WERI-Rb-1 (cell line): ENCODE results near the gene MYLK3.

Experiments used
- DNase-seq: peaks from one replicate; pipeline ENCODE4 v3.0.0-alpha.2; 2020
- H3K27ac ChIP-seq: fragments of 250-450 bp; sonication (Bioruptor Pico); 2 replicates; pipeline ENCODE4 v1.5.1; 2020; ENCODE audit warnings: mild to moderate bottlenecking, moderate library complexity
- H3K27me3 ChIP-seq: fragments of 250-450 bp; sonication (Bioruptor Pico); 2 replicates; pipeline ENCODE4 v1.5.1; 2021; ENCODE audit warnings: mild to moderate bottlenecking, low read depth, moderate library complexity; ENCODE audit not compliant: insufficient read depth, severe bottlenecking
- H3K36me3 ChIP-seq: fragments of 250-450 bp; sonication (Bioruptor Pico); 2 replicates; pipeline ENCODE4 v1.5.1; 2020; ENCODE audit warnings: mild to moderate bottlenecking, moderate library complexity
- H3K4me3 ChIP-seq: 2 replicates; pipeline ENCODE4 v1.5.1; 2011; ENCODE audit warnings: low read depth, mild to moderate bottlenecking, control low read depth, low read length
- H3K9me3 ChIP-seq: fragments of 250-450 bp; sonication (Bioruptor Pico); 2 replicates; pipeline ENCODE4 v1.5.1; 2021; ENCODE audit warnings: mild to moderate bottlenecking, moderate library complexity; ENCODE audit not compliant: severe bottlenecking
- TF ChIP-seq, protein P1 (sequence below): IDR thresholded peaks from 2 replicates; pipeline ENCODE4 v1.5.1; 2011; ENCODE audit warnings: low read depth, mild to moderate bottlenecking, control low read depth, inconsistent platforms, low read length

Gene MYLK3

DNA sequence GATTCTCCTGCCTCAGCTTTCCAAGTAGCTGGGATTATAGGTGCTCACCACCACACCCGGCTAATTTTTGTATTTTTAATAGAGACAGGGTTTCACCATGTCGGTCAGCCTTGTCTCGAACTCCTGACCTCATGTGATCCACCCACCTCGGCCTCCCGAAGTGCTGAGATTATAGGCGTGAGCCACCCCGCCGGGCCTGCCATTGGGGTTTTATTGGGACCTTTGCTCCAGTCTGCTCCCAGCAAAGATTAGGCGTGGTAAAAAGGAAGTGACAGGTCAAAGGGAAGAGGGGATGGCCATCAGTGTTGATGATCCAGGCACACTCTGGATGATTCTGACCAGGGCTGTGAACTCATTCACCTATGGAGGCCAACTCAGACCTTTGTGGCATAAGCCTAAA, 20.5 kb downstream of the MYLK3 start:
- Histone ChIP-seq H3K9me3 (peaks cover 6% of the 10 kb centered on the region), H3K4me3 (no peak overlapping the region), H3K27me3 (no peaks in the 10 kb centered on the region), H3K27ac (no peak overlapping the region), H3K36me3 (no peaks in the 10 kb centered on the region)
- TF ChIP-seq, protein P1, sequence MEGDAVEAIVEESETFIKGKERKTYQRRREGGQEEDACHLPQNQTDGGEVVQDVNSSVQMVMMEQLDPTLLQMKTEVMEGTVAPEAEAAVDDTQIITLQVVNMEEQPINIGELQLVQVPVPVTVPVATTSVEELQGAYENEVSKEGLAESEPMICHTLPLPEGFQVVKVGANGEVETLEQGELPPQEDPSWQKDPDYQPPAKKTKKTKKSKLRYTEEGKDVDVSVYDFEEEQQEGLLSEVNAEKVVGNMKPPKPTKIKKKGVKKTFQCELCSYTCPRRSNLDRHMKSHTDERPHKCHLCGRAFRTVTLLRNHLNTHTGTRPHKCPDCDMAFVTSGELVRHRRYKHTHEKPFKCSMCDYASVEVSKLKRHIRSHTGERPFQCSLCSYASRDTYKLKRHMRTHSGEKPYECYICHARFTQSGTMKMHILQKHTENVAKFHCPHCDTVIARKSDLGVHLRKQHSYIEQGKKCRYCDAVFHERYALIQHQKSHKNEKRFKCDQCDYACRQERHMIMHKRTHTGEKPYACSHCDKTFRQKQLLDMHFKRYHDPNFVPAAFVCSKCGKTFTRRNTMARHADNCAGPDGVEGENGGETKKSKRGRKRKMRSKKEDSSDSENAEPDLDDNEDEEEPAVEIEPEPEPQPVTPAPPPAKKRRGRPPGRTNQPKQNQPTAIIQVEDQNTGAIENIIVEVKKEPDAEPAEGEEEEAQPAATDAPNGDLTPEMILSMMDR, result no peak
- DNase-seq, result no peak

DNA sequence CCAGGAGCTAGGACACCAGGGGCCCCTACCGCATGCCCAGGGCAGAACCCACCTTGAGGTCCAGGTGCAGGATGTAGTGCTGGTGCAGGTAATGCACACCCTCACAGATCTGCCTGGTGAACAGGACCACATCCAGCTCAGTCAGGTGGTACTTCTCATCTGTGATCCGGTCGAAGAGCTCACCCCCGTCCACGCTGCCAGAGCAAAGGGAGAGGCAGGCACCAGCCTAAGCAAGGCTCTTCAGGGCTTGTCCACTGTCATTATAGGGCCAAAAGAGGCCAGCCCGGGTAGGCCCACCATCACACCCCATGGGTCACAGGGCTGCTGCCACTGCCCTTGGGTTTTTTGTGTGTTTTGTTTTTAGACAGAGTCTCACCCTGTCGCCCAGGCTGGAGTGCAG, 21.0 kb downstream of the MYLK3 start:
- TF ChIP-seq, protein P1, result no peak
- no peak overlapping the region for H3K4me3 ChIP-seq
- no peaks in the 10 kb centered on the region for H3K27me3 ChIP-seq
- H3K9me3 ChIP-seq, result peaks cover 6% of the 10 kb centered on the region
- H3K36me3 ChIP-seq, result no peaks in the 10 kb centered on the region
- no peak for DNase-seq
- H3K27ac ChIP-seq, result no peak overlapping the region

DNA sequence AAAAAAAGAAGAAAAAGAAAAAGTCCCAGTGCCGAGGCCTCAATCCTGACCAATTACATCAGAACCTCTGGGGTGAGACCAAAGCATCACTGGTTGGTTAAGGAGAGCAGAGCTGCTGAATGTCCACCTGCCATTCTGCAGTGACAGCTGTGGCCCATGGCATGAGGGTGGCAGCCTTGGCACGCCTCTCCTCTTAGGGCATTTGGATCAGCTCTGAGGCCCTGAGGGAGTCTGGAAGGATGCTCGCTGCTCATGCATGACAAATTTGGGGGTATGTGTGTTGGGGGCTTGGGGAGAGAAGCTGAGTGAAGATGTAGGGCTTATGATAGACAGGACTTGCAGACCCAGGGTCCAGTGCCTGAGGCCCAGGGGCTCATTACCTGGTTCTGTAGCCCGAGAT, 26.3 kb downstream of the MYLK3 start:
- Histone ChIP-seq H3K4me3 (no peak overlapping the region), H3K9me3 (peaks cover 6% of the 10 kb centered on the region), H3K27me3 (no peaks in the 10 kb centered on the region)

DNA sequence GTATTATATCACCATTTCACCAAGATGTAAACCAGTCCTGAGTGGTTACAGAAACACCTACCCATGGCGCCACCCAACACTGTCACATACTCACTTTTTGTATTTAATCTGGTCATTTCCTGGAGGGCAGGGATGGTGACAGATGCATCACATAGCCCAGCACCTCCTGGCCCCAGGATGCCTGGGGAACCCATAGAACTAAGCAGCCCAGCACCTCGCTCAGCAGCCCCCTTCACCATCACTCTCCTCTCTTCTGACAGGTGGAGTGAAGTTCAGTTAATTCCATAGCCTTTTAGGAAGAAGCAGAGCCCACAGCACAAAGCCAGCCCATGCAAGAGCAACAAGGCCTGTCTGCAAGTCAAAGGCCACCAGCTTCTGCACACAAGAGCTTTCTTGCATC, 27.5 kb downstream of the MYLK3 start:
- H3K27ac ChIP-seq, result no peak overlapping the region
- TF ChIP-seq, protein P1, result no peak

More for the DNA sequence above, 26.3 kb downstream of the MYLK3 start:
- no peak overlapping the region for H3K27ac ChIP-seq
- no peak for DNase-seq
- H3K36me3 ChIP-seq, result no peaks in the 10 kb centered on the region
- TF ChIP-seq, protein P1, result no peak

DNA sequence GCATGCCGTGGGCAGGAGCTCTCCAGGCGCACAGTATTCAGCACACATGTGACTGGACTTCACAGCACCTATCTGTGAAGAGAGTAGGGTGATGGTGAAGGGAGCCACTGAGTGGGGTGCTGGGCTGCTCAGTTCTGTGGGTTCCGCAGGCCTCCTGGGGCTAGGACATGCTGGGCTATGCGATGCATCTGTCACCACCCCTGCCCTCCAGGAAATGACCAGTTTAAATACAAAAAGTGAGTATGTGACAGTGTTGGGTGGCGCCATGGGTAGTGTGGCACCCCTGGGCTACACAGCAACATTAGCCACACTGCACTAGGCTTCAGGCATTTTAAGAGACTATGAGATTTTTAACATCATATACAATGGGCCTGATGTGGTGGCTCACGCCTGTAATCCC, 28.6 kb downstream of the MYLK3 start:
- Histone ChIP-seq H3K27me3 (no peaks in the 10 kb centered on the region), H3K4me3 (no peak overlapping the region)

More for the DNA sequence above, 27.5 kb downstream of the MYLK3 start:
- H3K4me3 ChIP-seq, result no peak overlapping the region
- DNase-seq, result no peak
- H3K27me3 ChIP-seq, result no peaks in the 10 kb centered on the region
- no peaks in the 10 kb centered on the region for H3K36me3 ChIP-seq
- H3K9me3 ChIP-seq, result peaks cover 6% of the 10 kb centered on the region

DNA sequence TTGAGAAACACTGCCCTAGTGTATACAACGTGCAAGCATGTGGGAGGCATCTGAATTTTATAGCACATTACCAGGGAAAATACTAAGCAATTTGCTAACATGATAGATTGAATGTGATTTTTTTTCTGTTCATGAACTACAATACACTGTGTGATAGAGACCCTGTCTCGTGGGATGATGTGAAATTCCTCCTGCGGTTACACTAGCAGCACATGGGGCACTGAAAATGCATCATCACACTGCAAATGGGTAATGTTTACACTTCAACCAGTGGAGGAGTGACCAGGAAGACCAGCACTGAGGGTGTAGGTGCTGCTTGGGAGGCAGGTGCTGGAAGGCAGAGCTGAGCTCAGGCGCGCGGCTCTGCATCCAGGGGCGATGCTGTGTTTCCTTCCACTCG, 29.9 kb downstream of the MYLK3 start:
- no peak overlapping the region for H3K4me3 ChIP-seq
- TF ChIP-seq, protein P1, result no peak
- H3K36me3 ChIP-seq, result no peaks in the 10 kb centered on the region
- H3K27me3 ChIP-seq, result no peaks in the 10 kb centered on the region
- no peak overlapping the region for H3K27ac ChIP-seq
- DNase-seq, result no peak
- no peaks in the 10 kb centered on the region for H3K9me3 ChIP-seq

More for the DNA sequence above, 28.6 kb downstream of the MYLK3 start:
- DNase-seq, result no peak
- Histone ChIP-seq H3K9me3 (peaks cover 1% of the 10 kb centered on the region), H3K36me3 (no peaks in the 10 kb centered on the region), H3K27ac (no peak overlapping the region)
- TF ChIP-seq, protein P1, result no peak
